Ascending aorta (tissue), 2 donors: ENCODE results near the gene BAIAP2L1. TPM values are rescaled to one million over a fixed set of nuclear protein-coding genes. Genes with fewer than 3 reads are reported as not detected.

Source experiments
- DNase-seq, 2 donors: peaks; one replicate each; pipeline ENCODE4 v3.0.0-alpha.2; 2019; ENCODE audit warnings: low spot score in 2 of 2
- H3K27ac ChIP-seq, 2 donors: fragments of 200-600 bp; sonication (generic); one replicate each; pipeline ENCODE4 v1.5.1; 2016 to 2017; ENCODE audit warnings: mild to moderate bottlenecking in 1 of 2
- H3K27me3 ChIP-seq: fragments of 200-600 bp; sonication (generic); one replicate; pipeline ENCODE4 v1.5.1; 2017
- H3K36me3 ChIP-seq, 2 donors: fragments of 200-600 bp; sonication (generic); one replicate each; pipeline ENCODE4 v1.5.1; 2016
- H3K4me1 ChIP-seq, 2 donors: fragments of 200-600 bp; sonication (generic); one replicate each; pipeline ENCODE4 v1.5.1; 2016 to 2017; ENCODE audit warnings: mild to moderate bottlenecking in 1 of 2
- H3K4me3 ChIP-seq, 2 donors: fragments of 200-600 bp; sonication (generic); one replicate each; pipeline ENCODE4 v1.5.1; 2016 to 2017; ENCODE audit warnings: mild to moderate bottlenecking in 1 of 2
- H3K9me3 ChIP-seq, 2 donors: fragments of 200-600 bp; sonication (generic); one replicate each; pipeline ENCODE4 v1.5.1; 2016
- CTCF ChIP-seq, 3 experiments: fragments of 200-600 bp in 2 of 3; fragments of 450-650 bp in 1 of 3; sonication (generic) in 2 of 3; IDR thresholded peaks; one replicate each; pipeline ENCODE4 v1.5.1; 2016 to 2019; ENCODE audit warnings: antibody characterized with exemption in 3 of 3, mild to moderate bottlenecking in 1 of 3, moderate library complexity in 1 of 3
- intact Hi-C: fragments of 100-400 bp; cut with DNase I; formaldehyde crosslinking; loops from one replicate; pipeline ENCODE4 v1.15.1; 2023
- total RNA-seq: library from RNA; depleted of rRNA; stranded (reverse); fragments of >200 nt; gene quantifications from one replicate; pipeline ENCODE4 v1.1.0, GENCODE V29; 2016

The BAIAP2L1 gene
- total RNA-seq, 1 donor from 2014 or later: 2.8 TPM

- H3K4me1 ChIP-seq: no peaks in the 10 kb centered on the region
- no peak for DNase-seq
- intact Hi-C loops: no loop called here
- TF ChIP-seq CTCF (IDR thresholded peaks at IDR 0.05): no peak
- no peaks in the 10 kb centered on the region for H3K27me3 ChIP-seq
- no peaks in the 10 kb centered on the region for H3K36me3 ChIP-seq
- no peaks in the 10 kb centered on the region for H3K9me3 ChIP-seq
- H3K4me3 ChIP-seq: no peak overlapping the region
- no peak overlapping the region for H3K27ac ChIP-seq
Measured at GRCh38 chr7:98359395-98359794, 41.5 kb downstream of the BAIAP2L1 start.

GRCh38 chr7:98358706-98359105, 42.2 kb downstream of the BAIAP2L1 start:
- no peaks in the 10 kb centered on the region for H3K36me3 ChIP-seq
- no peak for DNase-seq
- no peaks in the 10 kb centered on the region for H3K4me1 ChIP-seq
- H3K27ac ChIP-seq: no peak overlapping the region
- no peaks in the 10 kb centered on the region for H3K9me3 ChIP-seq
- intact Hi-C loops: no loop called here
- no peaks in the 10 kb centered on the region for H3K27me3 ChIP-seq
- TF ChIP-seq CTCF (IDR thresholded peaks at IDR 0.05): no peak
- no peak overlapping the region for H3K4me3 ChIP-seq

- no peak overlapping the region for H3K4me3 ChIP-seq
- no peaks in the 10 kb centered on the region for H3K36me3 ChIP-seq
- no peaks in the 10 kb centered on the region for H3K27me3 ChIP-seq
- intact Hi-C loops: no loop called here
- no peak for TF ChIP-seq CTCF (IDR thresholded peaks at IDR 0.05)
- H3K27ac ChIP-seq: no peak overlapping the region
- no peaks in the 10 kb centered on the region for H3K4me1 ChIP-seq
- no peaks in the 10 kb centered on the region for H3K9me3 ChIP-seq
- DNase-seq: no peak
Measured at GRCh38 chr7:98357751-98358161, 43.1 kb downstream of the BAIAP2L1 start.

GRCh38 chr7:98355250-98355538, 45.7 kb downstream of the BAIAP2L1 start:
- intact Hi-C loops: no loop called here
- Histone ChIP-seq H3K9me3 (no peaks in the 10 kb centered on the region), H3K4me1 (no peaks in the 10 kb centered on the region), H3K4me3 (no peak overlapping the region), H3K27ac (no peak overlapping the region), H3K27me3 (no peaks in the 10 kb centered on the region), H3K36me3 (no peaks in the 10 kb centered on the region)
- DNase-seq: no peak
- no peak for TF ChIP-seq CTCF (IDR thresholded peaks at IDR 0.05)

- intact Hi-C loops: no loop called here
- TF ChIP-seq CTCF (IDR thresholded peaks at IDR 0.05): no peak
- H3K27ac ChIP-seq: no peak overlapping the region
- DNase-seq: no peak
- no peaks in the 10 kb centered on the region for H3K27me3 ChIP-seq
- no peaks in the 10 kb centered on the region for H3K4me1 ChIP-seq
- no peak overlapping the region for H3K4me3 ChIP-seq
- no peaks in the 10 kb centered on the region for H3K9me3 ChIP-seq
- no peaks in the 10 kb centered on the region for H3K36me3 ChIP-seq
Measured at GRCh38 chr7:98354511-98355249, 46.2 kb downstream of the BAIAP2L1 start.

- DNase-seq: no peak
- no peak overlapping the region for H3K4me3 ChIP-seq
- H3K27me3 ChIP-seq: no peaks in the 10 kb centered on the region
- H3K4me1 ChIP-seq: no peaks in the 10 kb centered on the region
- no peaks in the 10 kb centered on the region for H3K9me3 ChIP-seq
- H3K27ac ChIP-seq: no peak overlapping the region
- no peak for TF ChIP-seq CTCF (IDR thresholded peaks at IDR 0.05)
- H3K36me3 ChIP-seq: no peaks in the 10 kb centered on the region
- intact Hi-C loops: no loop called here
Measured at GRCh38 chr7:98354052-98354451, 46.8 kb downstream of the BAIAP2L1 start.
